Measurements from ENCODE around the gene NAA80.

NAA80 gene

DNA sequence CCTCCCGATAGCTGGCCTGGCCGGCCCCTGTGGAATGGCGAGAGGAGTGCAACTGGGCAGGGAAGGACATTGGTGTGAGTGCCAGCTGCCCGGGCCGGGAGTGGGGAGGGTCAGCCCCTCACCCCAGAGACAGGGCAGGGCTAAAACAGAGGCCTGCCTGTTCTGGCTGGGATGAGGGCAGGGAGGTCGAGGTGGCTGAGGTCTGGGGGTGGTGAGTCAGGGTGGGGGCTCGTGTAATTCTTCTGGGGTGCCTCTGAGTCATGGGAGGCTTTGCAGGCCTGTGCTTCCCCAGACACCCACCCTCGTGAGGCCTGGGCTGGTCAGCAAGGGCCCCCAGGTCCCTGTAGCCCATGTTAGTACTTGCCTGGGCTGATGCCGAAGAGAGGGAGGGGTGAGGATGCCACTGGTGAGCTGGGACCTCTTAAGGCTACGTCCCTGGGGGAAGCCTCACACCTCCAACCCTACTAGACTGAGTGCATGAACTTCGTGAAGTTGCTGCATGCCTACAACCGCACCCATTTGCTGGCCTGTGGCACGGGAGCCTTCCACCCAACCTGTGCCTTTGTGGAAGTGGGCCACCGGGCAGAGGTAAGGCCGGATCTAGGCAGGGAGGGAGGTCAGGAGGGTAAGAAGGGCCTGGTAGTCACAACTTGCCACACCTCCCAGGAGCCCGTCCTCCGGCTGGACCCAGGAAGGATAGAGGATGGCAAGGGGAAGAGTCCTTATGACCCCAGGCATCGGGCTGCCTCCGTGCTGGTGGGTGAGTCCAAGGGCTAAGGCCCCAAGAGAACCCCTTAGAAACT is 28.6 kb downstream of the NAA80 start:
- Histone ChIP-seq H3K27ac (ENCODE audit: low read depth in 2 of 2, low read length in 2 of 2) (peak overlapping the region; percentile 96 to 97), H3K4me3 (ENCODE audit: low read length in 2 of 2) (peak overlapping the region; percentile 30 to 79), H3K36me3 (ENCODE audit: control insufficient read depth in 2 of 2, insufficient read depth in 2 of 2, low read length in 2 of 2) (peaks cover 0 to 5% of the 10 kb centered on the region in 2 donors), H3K4me1 (ENCODE audit: control insufficient read depth in 2 of 2, insufficient read depth in 2 of 2, low read length in 2 of 2) (peaks cover 62 to 69% of the 10 kb centered on the region in 2 donors), H3K27me3 (ENCODE audit: control insufficient read depth in 2 of 2, insufficient read depth in 2 of 2, low read length in 2 of 2) (peaks cover 0 to 7% of the 10 kb centered on the region in 2 donors), H3K9ac (ENCODE audit: low read depth in 1 of 2, low read length in 2 of 2) (peak overlapping the region; percentile 60 to 93), H3K9me3 (ENCODE audit: control insufficient read depth in 2 of 2, low read length in 2 of 2) (no peaks in the 10 kb centered on the region)

DNA sequence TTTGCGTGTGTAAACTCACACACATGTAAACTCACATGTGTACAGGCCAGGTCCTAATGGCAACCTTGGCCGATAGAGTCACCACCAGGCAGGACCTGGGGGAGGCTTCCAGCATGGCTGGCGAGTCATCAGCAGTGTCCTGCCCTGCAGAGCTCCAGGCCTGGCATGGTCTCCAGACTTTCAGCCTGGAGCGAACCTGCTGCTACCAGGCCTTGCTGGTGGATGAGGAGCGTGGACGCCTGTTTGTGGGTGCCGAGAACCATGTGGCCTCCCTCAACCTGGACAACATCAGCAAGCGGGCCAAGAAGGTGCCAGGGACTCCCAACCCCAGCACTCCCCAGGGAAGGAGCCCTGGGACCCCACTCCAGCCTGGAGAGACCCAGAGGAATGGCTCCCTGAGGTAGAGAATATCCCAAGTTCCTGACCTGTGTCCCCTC is 29.2 kb downstream of the NAA80 start:
- Histone ChIP-seq H3K36me3 (ENCODE audit: control insufficient read depth in 2 of 2, insufficient read depth in 2 of 2, low read length in 2 of 2) (peaks cover 0 to 5% of the 10 kb centered on the region in 2 donors), H3K4me1 (ENCODE audit: control insufficient read depth in 2 of 2, insufficient read depth in 2 of 2, low read length in 2 of 2) (peaks cover 68 to 75% of the 10 kb centered on the region in 2 donors), H3K9me3 (ENCODE audit: control insufficient read depth in 2 of 2, low read length in 2 of 2) (no peaks in the 10 kb centered on the region), H3K9ac (ENCODE audit: low read depth in 1 of 2, low read length in 2 of 2) (peak overlapping the region; percentile 93 to 94), H3K27ac (ENCODE audit: low read depth in 2 of 2, low read length in 2 of 2) (peak overlapping the region; percentile 96 to 97), H3K4me3 (ENCODE audit: low read length in 2 of 2) (peak overlapping the region; percentile 71 to 79), H3K27me3 (ENCODE audit: control insufficient read depth in 2 of 2, insufficient read depth in 2 of 2, low read length in 2 of 2) (peaks cover 0 to 5% of the 10 kb centered on the region in 2 donors)

DNA sequence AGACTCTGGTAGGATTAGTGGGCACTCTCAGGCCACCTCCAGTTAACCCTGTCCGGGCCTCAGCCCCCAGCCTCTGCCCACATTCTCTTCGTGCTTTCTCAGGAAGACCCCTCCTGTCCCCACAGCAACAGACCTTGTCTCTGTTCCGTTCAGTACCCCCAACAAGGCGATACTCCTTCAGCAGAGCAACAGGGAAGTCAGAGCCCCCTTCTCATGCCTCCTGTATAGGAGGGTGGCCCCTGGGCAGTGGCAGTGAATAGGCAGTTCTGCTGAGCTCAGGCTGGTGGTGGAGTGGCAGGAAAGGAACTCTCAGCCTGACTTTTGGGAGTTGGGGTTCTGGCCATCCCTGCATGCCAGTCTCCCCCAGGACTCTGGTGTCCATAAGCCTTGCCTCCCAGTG is 29.7 kb downstream of the NAA80 start:
- Histone ChIP-seq H3K9me3 (ENCODE audit: control insufficient read depth in 2 of 2, low read length in 2 of 2) (no peaks in the 10 kb centered on the region), H3K27ac (ENCODE audit: low read depth in 2 of 2, low read length in 2 of 2) (peak overlapping the region; percentile 96 to 97), H3K4me1 (ENCODE audit: control insufficient read depth in 2 of 2, insufficient read depth in 2 of 2, low read length in 2 of 2) (peaks cover 71 to 78% of the 10 kb centered on the region in 2 donors), H3K4me3 (ENCODE audit: low read length in 2 of 2) (peak overlapping the region; percentile 71 to 79), H3K36me3 (ENCODE audit: control insufficient read depth in 2 of 2, insufficient read depth in 2 of 2, low read length in 2 of 2) (peaks cover 0 to 3% of the 10 kb centered on the region in 2 donors), H3K9ac (ENCODE audit: low read depth in 1 of 2, low read length in 2 of 2) (peak overlapping the region; percentile 93 to 94), H3K27me3 (ENCODE audit: control insufficient read depth in 2 of 2, insufficient read depth in 2 of 2, low read length in 2 of 2) (peaks cover 0 to 3% of the 10 kb centered on the region in 2 donors)

DNA sequence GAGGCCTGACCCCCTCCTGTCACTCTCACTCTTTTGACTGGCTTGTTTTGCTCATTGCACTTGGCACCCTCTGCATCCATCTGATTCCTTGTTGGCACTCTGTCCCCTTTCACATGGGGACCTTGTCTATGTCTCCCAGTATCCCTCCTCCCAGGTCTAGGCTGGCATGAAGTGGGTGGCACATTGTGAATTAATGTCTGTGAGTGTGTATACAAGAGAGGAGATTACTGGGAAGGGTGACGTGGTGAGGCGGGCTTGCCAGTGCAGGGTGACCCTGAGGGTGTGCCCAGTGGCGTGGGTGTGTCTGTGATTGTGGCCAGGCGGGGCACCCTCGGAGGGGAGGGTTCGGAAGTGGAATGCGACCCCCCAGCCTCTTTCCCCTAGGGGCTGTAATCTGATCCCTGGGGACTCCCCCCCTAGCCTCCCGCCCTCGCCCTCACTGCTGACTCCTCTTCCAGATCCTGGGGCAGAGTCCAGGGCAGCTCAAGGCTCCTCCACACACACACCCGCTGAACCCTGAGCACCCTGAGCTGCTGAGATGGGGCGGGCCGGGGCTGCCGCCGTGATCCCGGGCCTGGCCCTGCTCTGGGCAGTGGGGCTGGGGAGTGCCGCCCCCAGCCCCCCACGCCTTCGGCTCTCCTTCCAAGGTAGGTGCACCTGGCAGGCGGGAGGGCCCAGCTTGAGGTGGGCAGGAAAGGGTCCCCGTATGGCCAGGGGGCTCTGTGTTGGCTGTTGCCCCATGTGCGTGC is 30.3 kb downstream of the NAA80 start, which contains the start of gene SEMA3B:
Gene SEMA3B, plus strand, starts transcription at position 445 of the 749 bp plus-strand sequence. Its CDS starts 94 bp downstream, at position 539.
- H3K27me3 ChIP-seq (ENCODE audit: control insufficient read depth in 2 of 2, insufficient read depth in 2 of 2, low read length in 2 of 2) = peaks cover 0 to 1% of the 10 kb centered on the region in 2 donors
- H3K9ac ChIP-seq (ENCODE audit: low read depth in 1 of 2, low read length in 2 of 2) = peak within 1 kb of the TSS; percentile 93 to 94
- no peaks in the 10 kb centered on the region for H3K9me3 ChIP-seq (ENCODE audit: control insufficient read depth in 2 of 2, low read length in 2 of 2)
- H3K4me3 ChIP-seq (ENCODE audit: low read length in 2 of 2) = peak within 1 kb of the TSS; percentile 71 to 79
- H3K4me1 ChIP-seq (ENCODE audit: control insufficient read depth in 2 of 2, insufficient read depth in 2 of 2, low read length in 2 of 2) = peaks cover 70 to 79% of the 10 kb centered on the region in 2 donors
- peaks cover 0 to 3% of the 10 kb centered on the region in 2 donors for H3K36me3 ChIP-seq (ENCODE audit: control insufficient read depth in 2 of 2, insufficient read depth in 2 of 2, low read length in 2 of 2)
- H3K27ac ChIP-seq (ENCODE audit: low read depth in 2 of 2, low read length in 2 of 2) = peak within 1 kb of the TSS; percentile 96 to 97

DNA sequence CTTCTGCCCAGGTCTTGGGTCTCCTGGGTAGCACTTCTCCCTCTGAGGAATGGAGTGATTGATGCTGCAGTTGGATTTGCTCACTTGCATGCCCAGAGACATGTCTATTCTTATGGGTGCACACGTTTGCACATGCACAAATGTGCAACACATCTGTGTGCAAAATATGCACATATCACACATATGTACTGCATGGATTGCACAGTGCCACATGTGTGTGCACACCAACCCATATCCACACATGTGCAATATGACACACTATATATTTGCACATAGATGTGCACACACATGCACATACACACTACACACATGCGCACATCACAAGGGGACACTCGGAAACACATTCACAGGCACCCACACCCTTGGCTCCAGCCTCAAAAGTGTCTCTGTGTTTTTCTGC is 30.9 kb downstream of the NAA80 start:
- Histone ChIP-seq H3K27ac (ENCODE audit: low read depth in 2 of 2, low read length in 2 of 2) (peak overlapping the region; percentile 96 to 97), H3K27me3 (ENCODE audit: control insufficient read depth in 2 of 2, insufficient read depth in 2 of 2, low read length in 2 of 2) (no peaks in the 10 kb centered on the region), H3K36me3 (ENCODE audit: control insufficient read depth in 2 of 2, insufficient read depth in 2 of 2, low read length in 2 of 2) (peaks cover 0 to 3% of the 10 kb centered on the region in 2 donors), H3K9ac (ENCODE audit: low read depth in 1 of 2, low read length in 2 of 2) (peak overlapping the region; percentile 75 to 93), H3K4me3 (ENCODE audit: low read length in 2 of 2) (peak overlapping the region; percentile 71 to 79), H3K4me1 (ENCODE audit: control insufficient read depth in 2 of 2, insufficient read depth in 2 of 2, low read length in 2 of 2) (peaks cover 66 to 75% of the 10 kb centered on the region in 2 donors), H3K9me3 (ENCODE audit: control insufficient read depth in 2 of 2, low read length in 2 of 2) (no peaks in the 10 kb centered on the region)

DNA sequence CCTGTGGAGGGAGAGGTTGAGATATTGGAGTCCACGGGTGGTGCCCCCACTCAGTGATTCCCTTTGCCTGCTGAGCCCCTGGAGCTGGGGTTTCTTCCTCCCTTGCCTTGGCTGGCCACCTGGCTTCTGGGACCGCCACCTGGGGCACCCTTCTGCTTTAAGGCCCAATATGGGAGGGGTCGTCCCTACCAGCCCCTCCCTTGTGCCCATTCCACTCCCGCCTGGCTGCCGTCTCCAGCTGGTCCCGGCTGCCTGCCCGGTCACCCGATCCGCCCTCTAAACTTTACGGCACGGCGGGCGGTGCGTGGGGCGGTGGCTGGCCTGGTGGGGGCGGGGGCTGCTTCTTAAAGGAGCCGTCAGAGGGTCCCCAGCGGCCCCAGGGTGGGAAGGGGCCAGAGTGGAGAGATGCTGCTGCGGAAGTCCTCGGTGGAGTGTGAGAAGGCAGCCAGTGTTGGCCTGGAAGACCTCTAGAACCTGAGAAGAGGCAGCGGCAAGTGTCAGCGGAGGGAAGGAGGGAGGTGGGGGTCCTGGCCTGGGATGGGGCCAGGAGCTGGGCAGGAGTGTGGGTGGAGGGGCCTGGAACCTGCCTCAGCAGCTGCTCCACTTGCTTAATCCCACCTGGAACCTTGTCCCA is 31.8 kb downstream of the NAA80 start:
- Histone ChIP-seq H3K27me3 (ENCODE audit: control insufficient read depth in 2 of 2, insufficient read depth in 2 of 2, low read length in 2 of 2) (no peaks in the 10 kb centered on the region), H3K4me1 (ENCODE audit: control insufficient read depth in 2 of 2, insufficient read depth in 2 of 2, low read length in 2 of 2) (peaks cover 62 to 69% of the 10 kb centered on the region in 2 donors), H3K9me3 (ENCODE audit: control insufficient read depth in 2 of 2, low read length in 2 of 2) (no peaks in the 10 kb centered on the region), H3K4me3 (ENCODE audit: low read length in 2 of 2) (peak overlapping the region; percentile 63 to 79), H3K27ac (ENCODE audit: low read depth in 2 of 2, low read length in 2 of 2) (peak overlapping the region; percentile 96 to 97), H3K36me3 (ENCODE audit: control insufficient read depth in 2 of 2, insufficient read depth in 2 of 2, low read length in 2 of 2) (peaks cover 0 to 3% of the 10 kb centered on the region in 2 donors), H3K9ac (ENCODE audit: low read depth in 1 of 2, low read length in 2 of 2) (peak overlapping the region; percentile 88 to 93)

DNA sequence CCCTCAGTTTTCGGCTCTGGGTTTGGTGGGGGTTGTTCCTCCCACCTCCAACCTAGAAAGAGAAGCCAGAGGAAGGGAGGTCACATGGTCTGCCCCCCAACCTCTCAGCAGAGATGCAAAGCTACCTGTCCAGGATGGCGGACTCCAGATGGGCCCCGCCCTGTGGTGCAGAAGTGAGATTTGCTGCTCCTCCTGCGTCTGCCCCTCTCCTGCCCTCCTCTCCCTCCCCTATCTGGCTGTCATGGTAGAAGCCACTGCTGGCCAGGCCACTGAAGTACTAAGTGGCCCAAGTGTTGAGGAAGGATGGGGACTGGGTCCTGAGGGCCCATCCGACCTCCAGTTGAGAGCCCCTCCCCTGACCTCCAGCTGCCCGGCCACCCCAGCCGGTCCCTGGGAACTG is 32.4 kb downstream of the NAA80 start:
- H3K9ac ChIP-seq (ENCODE audit: low read depth in 1 of 2, low read length in 2 of 2) = peak overlapping the region; percentile 88 to 93
- peak overlapping the region; percentile 63 to 72 for H3K4me3 ChIP-seq (ENCODE audit: low read length in 2 of 2)

DNA sequence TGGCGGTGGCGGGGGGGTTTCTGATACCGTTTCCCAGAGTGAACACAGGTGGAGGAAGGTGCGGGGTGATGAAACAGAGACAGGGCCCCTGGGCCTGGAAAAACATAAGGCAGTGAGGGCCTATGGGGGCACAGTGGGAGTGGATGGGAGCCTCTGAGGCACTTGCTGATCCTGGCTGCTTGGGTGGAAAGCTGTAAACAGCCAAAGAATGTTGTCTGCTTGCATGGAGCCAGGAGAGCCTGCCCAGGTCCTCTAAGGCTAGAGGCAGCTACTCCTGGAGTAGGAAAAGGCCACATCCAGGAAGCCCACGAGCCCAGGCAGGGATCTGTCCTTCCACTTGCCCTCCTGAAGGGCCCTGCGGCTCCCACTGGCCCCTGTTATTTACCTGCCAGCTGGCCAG is 33.2 kb downstream of the NAA80 start:
- Histone ChIP-seq H3K27ac (ENCODE audit: low read depth in 2 of 2, low read length in 2 of 2) (peak overlapping the region; percentile 96 to 97), H3K9me3 (ENCODE audit: control insufficient read depth in 2 of 2, low read length in 2 of 2) (no peaks in the 10 kb centered on the region), H3K9ac (ENCODE audit: low read depth in 1 of 2, low read length in 2 of 2) (peak overlapping the region in 1 of 2 donors; percentile 93), H3K36me3 (ENCODE audit: control insufficient read depth in 2 of 2, insufficient read depth in 2 of 2, low read length in 2 of 2) (no peaks in the 10 kb centered on the region), H3K27me3 (ENCODE audit: control insufficient read depth in 2 of 2, insufficient read depth in 2 of 2, low read length in 2 of 2) (no peaks in the 10 kb centered on the region), H3K4me1 (ENCODE audit: control insufficient read depth in 2 of 2, insufficient read depth in 2 of 2, low read length in 2 of 2) (peaks cover 57 to 63% of the 10 kb centered on the region in 2 donors), H3K4me3 (ENCODE audit: low read length in 2 of 2) (peak overlapping the region in 1 of 2 donors; percentile 72)

More for the DNA sequence above, 32.4 kb downstream of the NAA80 start:
- H3K27ac ChIP-seq (ENCODE audit: low read depth in 2 of 2, low read length in 2 of 2) = peak overlapping the region; percentile 96 to 97
- H3K27me3 ChIP-seq (ENCODE audit: control insufficient read depth in 2 of 2, insufficient read depth in 2 of 2, low read length in 2 of 2) = no peaks in the 10 kb centered on the region
- peaks cover 61 to 69% of the 10 kb centered on the region in 2 donors for H3K4me1 ChIP-seq (ENCODE audit: control insufficient read depth in 2 of 2, insufficient read depth in 2 of 2, low read length in 2 of 2)
- no peaks in the 10 kb centered on the region for H3K9me3 ChIP-seq (ENCODE audit: control insufficient read depth in 2 of 2, low read length in 2 of 2)
- peaks cover 0 to 3% of the 10 kb centered on the region in 2 donors for H3K36me3 ChIP-seq (ENCODE audit: control insufficient read depth in 2 of 2, insufficient read depth in 2 of 2, low read length in 2 of 2)

DNA sequence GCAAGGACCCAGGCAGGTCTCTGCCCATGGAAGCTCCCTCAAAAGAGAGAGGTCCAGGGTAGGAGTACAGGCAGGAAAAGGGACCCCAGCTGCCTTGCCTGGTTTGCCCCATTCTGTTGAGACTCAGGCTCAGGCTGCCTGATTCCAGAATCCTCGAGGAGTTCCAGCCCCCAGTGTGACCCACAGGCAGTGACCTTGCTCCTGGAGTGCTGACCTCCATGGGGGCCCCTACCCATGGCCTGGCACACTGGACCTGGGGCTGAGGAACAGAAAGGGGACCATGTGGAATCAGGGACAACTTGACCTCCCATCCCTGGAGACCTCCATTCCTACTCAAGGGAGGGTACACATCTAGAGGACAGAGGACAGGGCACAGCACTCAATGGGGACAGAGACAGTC is 33.6 kb downstream of the NAA80 start:
- Histone ChIP-seq H3K36me3 (ENCODE audit: control insufficient read depth in 2 of 2, insufficient read depth in 2 of 2, low read length in 2 of 2) (no peaks in the 10 kb centered on the region), H3K4me1 (ENCODE audit: control insufficient read depth in 2 of 2, insufficient read depth in 2 of 2, low read length in 2 of 2) (peaks cover 57 to 63% of the 10 kb centered on the region in 2 donors), H3K27ac (ENCODE audit: low read depth in 2 of 2, low read length in 2 of 2) (peak overlapping the region; percentile 96 to 97), H3K9me3 (ENCODE audit: control insufficient read depth in 2 of 2, low read length in 2 of 2) (no peaks in the 10 kb centered on the region), H3K9ac (ENCODE audit: low read depth in 1 of 2, low read length in 2 of 2) (peak overlapping the region in 1 of 2 donors; percentile 36), H3K27me3 (ENCODE audit: control insufficient read depth in 2 of 2, insufficient read depth in 2 of 2, low read length in 2 of 2) (no peaks in the 10 kb centered on the region), H3K4me3 (ENCODE audit: low read length in 2 of 2) (no peak overlapping the region)

Measured in mucosa of rectum (tissue), 2 donors.